Smooth muscle cell (in vitro differentiated cells): ENCODE measurements around the gene FOXN3. TPM values are rescaled to one million over a fixed set of nuclear protein-coding genes. Genes with fewer than 3 reads are reported as not detected.

Experiments used
- DNase-seq: peaks from one replicate; lab custom pipeline; 2025; ENCODE audit not compliant: unreplicated experiment; lab: John Stamatoyannopoulos, UW
- H2AFZ ChIP-seq: fragments of 200-600 bp; sonication (generic); 2 replicates; pipeline ENCODE4 v1.6.0; 2016; ENCODE audit warnings: antibody characterized with exemption, low read depth, mild to moderate bottlenecking
- H3F3A ChIP-seq: fragments of 200-600 bp; sonication (generic); 2 replicates; pipeline ENCODE4 v1.6.0; 2017; ENCODE audit warnings: antibody characterized with exemption, low read depth
- H3K27ac ChIP-seq: fragments of 200-600 bp; sonication (generic); 2 replicates; pipeline ENCODE4 v1.5.1; 2016; ENCODE audit warnings: low read depth, mild to moderate bottlenecking
- H3K27me3 ChIP-seq: fragments of 200-600 bp; sonication (generic); 2 replicates; pipeline ENCODE4 v1.6.1; 2016; ENCODE audit warnings: low read depth, mild to moderate bottlenecking
- H3K36me3 ChIP-seq: fragments of 200-600 bp; sonication (generic); 2 replicates; pipeline ENCODE4 v1.5.1; 2016; ENCODE audit warnings: low read depth
- H3K4me1 ChIP-seq: fragments of 200-600 bp; sonication (generic); 2 replicates; pipeline ENCODE4 v1.5.1; 2016; ENCODE audit warnings: low read depth
- H3K4me2 ChIP-seq: fragments of 200-600 bp; sonication (generic); 2 replicates; pipeline ENCODE4 v1.6.0; 2016; ENCODE audit warnings: mild to moderate bottlenecking
- H3K4me3 ChIP-seq: fragments of 200-600 bp; sonication (generic); 2 replicates; pipeline ENCODE4 v1.5.1; 2016; ENCODE audit warnings: mild to moderate bottlenecking
- H3K79me2 ChIP-seq: fragments of 200-600 bp; sonication (generic); 2 replicates; pipeline ENCODE4 v1.6.0; 2016; ENCODE audit warnings: low read depth, mild to moderate bottlenecking
- H3K9ac ChIP-seq: fragments of 200-600 bp; sonication (generic); 2 replicates; pipeline ENCODE4 v1.6.0; 2016; ENCODE audit warnings: low read depth
- H3K9me3 ChIP-seq: fragments of 200-600 bp; sonication (generic); replicated peaks from 2 replicates; pipeline ENCODE4 v1.5.1; 2016; ENCODE audit warnings: low read depth
- H4K20me1 ChIP-seq: fragments of 200-600 bp; sonication (generic); 2 replicates; pipeline ENCODE4 v1.6.0; 2016; ENCODE audit warnings: low read depth
- WGBS: methylation state at CpG from one replicate; pipeline ENCODE4 v1.1.7; 2016; ENCODE audit warnings: low lambda C conversion rate; 5-methylcytosine and 5-hydroxymethylcytosine counted together
- polyA plus RNA-seq: library from polyadenylated mRNA; unstranded; fragments of >200 nt; fragmentation: Nextera tagmentation; extraction: Ambion mirVana; gene quantifications from 2 replicates; pipeline ENCODE4 v1.2.1, GENCODE V29; 2016
- total RNA-seq: library from RNA; depleted of rRNA; stranded (reverse); fragments of >200 nt; gene quantifications from 2 replicates; pipeline ENCODE4 v1.2.3, GENCODE V29; 2014
- TF ChIP-seq, protein P1 (sequence below): fragments of 200-600 bp; sonication (generic); IDR thresholded peaks from 2 replicates; pipeline ENCODE4 v1.5.1; 2017; ENCODE audit warnings: borderline replicate concordance, mild to moderate bottlenecking, antibody characterized with exemption; ENCODE audit not compliant: insufficient read depth, poor library complexity, severe bottlenecking

The FOXN3 gene
- total and polyA plus RNA-seq, 2 experiments from 2014 or later: 24.5 to 31.5 TPM

DNA sequence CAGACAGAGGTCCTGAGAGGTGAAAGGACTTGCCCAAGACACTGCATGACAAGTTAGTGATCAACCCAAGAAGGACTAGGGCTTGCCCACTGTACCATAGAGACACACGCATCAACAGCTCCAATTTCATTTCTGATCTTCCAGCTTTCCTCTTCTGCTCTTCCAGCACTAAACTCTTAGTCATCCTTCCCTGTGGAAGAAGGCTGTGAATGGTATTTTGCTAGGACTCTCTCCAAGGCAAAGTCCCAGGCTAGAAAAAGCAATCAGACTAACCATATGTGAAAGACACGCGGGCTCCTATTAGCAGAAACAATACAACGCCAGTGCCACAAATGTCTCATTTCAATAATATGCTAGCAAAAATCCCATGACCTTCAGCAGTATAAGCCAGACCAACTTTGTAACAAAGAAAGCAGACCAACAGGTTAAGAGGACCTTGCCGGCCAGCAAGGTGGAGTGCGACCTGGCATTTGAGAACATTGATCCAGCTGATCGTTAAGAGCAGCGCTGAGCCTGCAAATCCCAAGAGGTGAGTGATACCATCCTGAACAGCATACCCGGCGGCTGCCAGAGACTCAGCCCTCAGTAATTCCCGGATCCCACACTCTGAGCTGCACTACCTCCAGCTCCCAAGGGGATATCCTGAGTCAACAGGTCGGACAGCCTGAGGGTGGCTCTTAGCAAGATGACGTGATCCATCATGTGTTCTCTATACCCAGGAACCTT is 132.5 kb downstream of the FOXN3 start:
- no peak overlapping the region for H3K4me2 ChIP-seq
- TF ChIP-seq, protein P1, sequence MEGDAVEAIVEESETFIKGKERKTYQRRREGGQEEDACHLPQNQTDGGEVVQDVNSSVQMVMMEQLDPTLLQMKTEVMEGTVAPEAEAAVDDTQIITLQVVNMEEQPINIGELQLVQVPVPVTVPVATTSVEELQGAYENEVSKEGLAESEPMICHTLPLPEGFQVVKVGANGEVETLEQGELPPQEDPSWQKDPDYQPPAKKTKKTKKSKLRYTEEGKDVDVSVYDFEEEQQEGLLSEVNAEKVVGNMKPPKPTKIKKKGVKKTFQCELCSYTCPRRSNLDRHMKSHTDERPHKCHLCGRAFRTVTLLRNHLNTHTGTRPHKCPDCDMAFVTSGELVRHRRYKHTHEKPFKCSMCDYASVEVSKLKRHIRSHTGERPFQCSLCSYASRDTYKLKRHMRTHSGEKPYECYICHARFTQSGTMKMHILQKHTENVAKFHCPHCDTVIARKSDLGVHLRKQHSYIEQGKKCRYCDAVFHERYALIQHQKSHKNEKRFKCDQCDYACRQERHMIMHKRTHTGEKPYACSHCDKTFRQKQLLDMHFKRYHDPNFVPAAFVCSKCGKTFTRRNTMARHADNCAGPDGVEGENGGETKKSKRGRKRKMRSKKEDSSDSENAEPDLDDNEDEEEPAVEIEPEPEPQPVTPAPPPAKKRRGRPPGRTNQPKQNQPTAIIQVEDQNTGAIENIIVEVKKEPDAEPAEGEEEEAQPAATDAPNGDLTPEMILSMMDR: no peak

DNA sequence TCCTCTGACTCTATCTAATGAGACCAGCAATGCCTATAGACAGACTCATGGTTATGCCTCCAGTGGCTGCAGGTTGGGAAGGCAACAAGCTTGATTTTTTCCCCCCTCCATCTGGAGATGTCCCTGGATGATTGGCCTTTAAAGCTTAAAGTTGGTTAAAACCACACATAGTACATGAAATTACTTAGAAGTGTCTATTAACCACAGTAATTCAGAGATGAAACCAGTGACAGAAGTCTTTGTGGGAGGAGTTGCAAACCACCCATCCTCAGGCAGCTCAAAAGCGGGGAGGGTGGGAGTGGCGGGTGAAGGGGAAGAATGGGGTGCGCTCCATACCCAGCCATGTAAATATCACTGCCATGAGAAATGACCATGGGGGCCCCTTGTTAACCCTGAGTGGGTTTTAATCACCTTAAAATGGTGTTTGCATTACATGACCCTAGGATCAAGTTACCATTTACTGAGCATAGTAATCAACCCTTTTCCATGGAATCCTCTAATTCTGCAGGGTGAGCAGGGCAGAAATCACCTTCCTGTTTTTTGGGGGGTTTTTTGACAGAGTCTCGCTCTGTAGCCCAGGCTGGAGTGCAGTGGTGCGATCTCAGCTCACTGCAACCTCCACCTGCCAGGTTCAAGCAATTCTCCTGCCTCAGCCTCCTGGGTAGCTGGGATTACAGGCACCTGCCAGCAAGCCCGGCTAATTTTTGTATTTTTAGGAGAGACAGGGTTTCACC is 133.5 kb downstream of the FOXN3 start:
- Histone ChIP-seq H3K27ac (no peak overlapping the region), H3K9ac (no peak overlapping the region), H3K4me1 (no peaks in the 10 kb centered on the region)

More for the DNA sequence above, 132.5 kb downstream of the FOXN3 start:
- Histone ChIP-seq H3K27ac (no peak overlapping the region), H3K4me1 (no peaks in the 10 kb centered on the region), H3K36me3 (no peaks in the 10 kb centered on the region), H3K9ac (no peak overlapping the region), H3K79me2 (no peaks in the 10 kb centered on the region), H3K27me3 (no peaks in the 10 kb centered on the region), H4K20me1 (peaks cover 21% of the 10 kb centered on the region), H3K4me3 (no peak overlapping the region), H3K9me3 (no peaks in the 10 kb centered on the region), H2AFZ (no peak overlapping the region), H3F3A (no peaks in the 10 kb centered on the region)
- 72% methylated on average over 13 of the region's 13 CpGs for WGBS
- no peak for DNase-seq

DNA sequence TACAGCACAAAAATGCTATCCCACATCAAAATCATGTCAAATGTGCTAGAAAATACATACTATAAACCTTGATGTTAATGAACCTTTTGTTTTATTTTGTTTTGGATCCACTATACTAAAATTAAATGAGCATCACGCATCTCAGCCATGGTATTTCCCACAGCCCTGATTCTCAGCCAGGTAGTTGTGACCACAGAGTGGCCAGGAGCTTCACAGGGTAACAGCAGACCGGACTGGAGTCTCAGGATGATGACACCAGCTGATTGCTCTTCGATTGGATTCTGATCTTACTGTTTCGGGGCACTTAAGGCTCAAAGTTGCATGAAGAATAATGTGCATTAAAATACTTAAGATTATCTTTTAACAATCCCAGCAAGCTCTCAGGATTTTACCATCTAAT is 134.8 kb downstream of the FOXN3 start:
- TF ChIP-seq, protein P1: no peak
- WGBS: 91% methylated on average over 4 of the region's 4 CpGs
- Histone ChIP-seq H2AFZ (no peak overlapping the region), H3K9me3 (no peaks in the 10 kb centered on the region), H3K79me2 (peaks cover 5% of the 10 kb centered on the region), H3K4me3 (no peak overlapping the region), H3K27me3 (no peaks in the 10 kb centered on the region), H3K36me3 (no peaks in the 10 kb centered on the region), H4K20me1 (peaks cover 21% of the 10 kb centered on the region), H3K4me2 (no peak overlapping the region), H3F3A (no peaks in the 10 kb centered on the region), H3K9ac (no peak overlapping the region), H3K27ac (no peak overlapping the region), H3K4me1 (peaks cover 3% of the 10 kb centered on the region)
- DNase-seq: no peak

More for the DNA sequence above, 133.5 kb downstream of the FOXN3 start:
- no peak overlapping the region for H3K4me3 ChIP-seq
- H3K9me3 ChIP-seq: no peaks in the 10 kb centered on the region
- TF ChIP-seq, protein P1: no peak
- no peaks in the 10 kb centered on the region for H3K27me3 ChIP-seq
- H4K20me1 ChIP-seq: peaks cover 21% of the 10 kb centered on the region
- peaks cover 5% of the 10 kb centered on the region for H3K79me2 ChIP-seq
- no peaks in the 10 kb centered on the region for H3F3A ChIP-seq
- 96% methylated on average over 6 of the region's 6 CpGs for WGBS
- no peak overlapping the region for H2AFZ ChIP-seq
- no peaks in the 10 kb centered on the region for H3K36me3 ChIP-seq
- no peak for DNase-seq
- no peak overlapping the region for H3K4me2 ChIP-seq
